HG03097 (cell line): ENCODE data around the gene SERPINB6.
"Not testable (repeated sequence)": the region's sequence is repeated elsewhere in the genome, so short reads cannot be mapped to it uniquely, and the experiment has no call there.

ENCODE experiments used
- ATAC-seq: cut with Tn5 transposase; IDR thresholded peaks from one replicate; pipeline ENCODE4 v1.9.1; 2021; ENCODE audit not compliant: unreplicated experiment, low FRiP score

The SERPINB6 gene

DNA sequence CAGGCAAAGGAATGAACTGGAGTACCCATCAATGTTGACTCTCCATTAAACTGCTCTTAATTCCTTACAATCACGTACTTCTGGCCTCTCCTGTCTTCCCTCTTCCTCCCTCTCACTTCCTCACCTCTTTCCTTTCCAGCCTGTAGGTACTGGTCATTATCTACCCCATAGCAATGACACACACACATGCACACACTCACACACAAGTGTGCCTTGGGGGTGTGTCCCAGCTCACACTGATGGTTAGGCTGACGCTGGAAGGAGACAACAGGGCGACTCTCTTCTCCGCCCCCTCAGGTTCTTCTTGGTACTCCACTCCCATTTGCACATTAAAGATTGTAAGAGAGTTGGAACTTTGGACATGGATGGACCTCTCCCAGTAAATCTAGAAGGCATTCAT lies 54.3 kb downstream of the SERPINB6 start:
- no peak for ATAC-seq

DNA sequence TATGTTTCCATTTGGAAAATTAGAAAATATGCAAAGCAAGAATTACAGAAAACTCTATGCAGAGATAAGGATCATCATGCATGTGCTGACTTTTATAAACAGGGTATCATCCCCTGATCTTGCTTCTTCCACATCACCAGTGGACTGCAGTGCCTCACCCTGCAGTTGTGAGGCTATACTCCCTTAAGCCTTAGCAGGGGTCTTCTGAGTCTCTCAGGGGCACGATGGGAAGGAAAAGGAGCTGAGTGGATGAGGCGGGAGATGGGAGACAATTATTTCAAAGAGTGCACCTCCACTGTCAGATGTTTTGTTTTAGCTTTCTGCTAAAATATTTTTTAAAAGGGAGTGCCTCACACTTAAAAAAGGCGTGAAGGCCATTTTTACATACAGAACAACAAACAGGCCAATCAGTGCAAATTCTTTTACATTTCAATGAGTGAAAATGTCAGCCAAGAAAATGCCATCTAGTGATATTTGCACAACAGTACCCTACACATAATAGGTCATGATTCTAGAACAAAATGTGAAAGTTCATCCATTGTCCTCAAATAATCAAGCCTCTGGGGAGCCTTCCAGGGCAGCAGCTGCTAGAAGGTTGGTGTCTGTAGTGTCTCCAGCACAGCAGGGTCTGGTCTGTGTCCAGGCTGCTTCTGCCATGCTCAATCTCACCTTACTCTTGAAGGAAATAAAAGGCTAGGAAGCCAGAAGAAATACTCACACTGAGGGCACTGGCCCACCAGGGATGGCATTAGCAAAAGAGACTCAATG lies 55.0 kb downstream of the SERPINB6 start:
- ATAC-seq, result no peak

DNA sequence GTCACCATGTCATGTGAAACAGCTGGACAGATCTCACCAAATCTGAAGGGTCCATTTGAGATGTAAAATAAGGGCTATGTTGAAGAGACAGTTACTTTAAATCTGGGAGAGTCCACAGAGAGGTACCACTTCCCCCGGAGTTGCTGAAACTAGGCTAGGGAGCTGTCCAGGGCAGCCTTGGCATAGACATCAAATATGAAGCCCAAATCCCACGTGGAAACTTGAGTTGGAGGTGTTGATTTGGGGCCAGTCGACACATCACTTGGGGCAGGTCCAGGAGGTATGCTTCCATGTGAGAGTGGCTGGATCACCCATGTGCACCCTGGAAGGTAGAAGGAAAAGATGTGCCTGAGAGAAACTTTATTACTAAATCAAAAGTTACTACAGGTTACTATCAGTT lies 56.2 kb downstream of the SERPINB6 start:
- ATAC-seq, result no peak

DNA sequence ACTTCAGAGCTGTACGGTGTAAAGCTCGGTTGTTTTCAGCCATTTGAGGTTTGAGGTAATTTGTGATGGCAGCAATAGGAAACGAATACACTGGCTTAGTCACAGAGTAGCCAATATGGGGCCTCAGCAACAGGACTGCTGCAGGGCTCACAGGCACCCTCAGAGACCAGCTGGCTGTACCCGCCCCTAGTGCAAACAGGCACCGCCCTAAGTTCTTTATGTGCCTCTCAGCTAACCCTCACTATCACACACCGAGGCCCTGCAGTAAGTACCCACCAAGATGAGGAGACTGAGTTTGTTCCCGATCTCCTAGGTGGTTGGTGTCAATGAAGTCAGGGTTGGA lies 57.1 kb downstream of the SERPINB6 start:
- no peak for ATAC-seq

DNA sequence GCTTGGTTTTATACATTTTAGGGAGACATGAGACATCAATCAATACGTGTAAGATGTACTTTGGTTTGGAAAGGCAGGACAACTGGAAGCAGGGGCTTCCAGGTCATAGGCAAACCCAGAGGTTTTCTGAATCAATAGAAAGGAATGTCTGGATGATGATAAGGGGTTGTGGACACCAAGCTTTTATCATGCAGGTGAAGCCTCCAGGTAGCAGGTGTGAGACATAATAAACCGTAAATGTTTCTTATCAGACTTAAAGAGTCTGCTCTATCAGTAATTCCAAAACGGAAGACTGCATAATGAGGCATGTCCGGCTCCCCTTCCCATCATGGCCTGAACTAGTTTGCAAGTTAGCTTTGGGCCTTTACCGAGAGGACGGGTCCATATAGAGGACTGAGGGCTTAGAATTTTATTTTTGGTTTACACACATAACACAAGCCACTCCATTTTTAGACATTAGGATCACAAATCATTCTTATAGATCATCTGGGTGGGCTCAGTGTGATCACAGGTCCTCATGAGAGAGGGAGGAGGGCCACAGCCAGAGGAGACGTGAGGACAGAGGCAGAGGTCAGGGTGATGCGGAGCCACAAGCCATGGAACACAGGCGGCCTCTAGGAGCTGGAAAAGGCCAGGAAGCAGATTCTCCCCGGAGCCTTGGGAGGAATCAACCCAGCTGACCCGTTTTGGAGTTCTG lies 57.6 kb downstream of the SERPINB6 start:
- no peak for ATAC-seq

DNA sequence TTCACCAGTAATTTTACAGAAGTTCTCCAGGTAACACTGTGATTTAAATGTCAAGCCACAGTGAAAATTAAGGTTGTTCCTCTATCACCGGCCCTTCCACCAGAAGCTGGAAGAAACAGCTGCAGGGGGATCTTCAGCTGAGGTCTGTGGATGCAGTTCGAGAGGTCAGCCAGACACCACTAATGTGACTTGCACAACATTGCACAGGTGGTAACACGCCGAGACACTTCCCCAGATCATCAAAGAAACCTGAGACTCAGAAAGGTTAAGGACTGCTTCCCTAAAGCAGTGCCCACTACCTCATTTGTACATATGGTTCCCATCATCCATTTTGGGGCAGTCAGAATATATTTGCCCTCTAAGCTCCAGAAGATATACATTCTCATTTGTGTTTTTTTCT lies 60.2 kb downstream of the SERPINB6 start:
- no peak for ATAC-seq

DNA sequence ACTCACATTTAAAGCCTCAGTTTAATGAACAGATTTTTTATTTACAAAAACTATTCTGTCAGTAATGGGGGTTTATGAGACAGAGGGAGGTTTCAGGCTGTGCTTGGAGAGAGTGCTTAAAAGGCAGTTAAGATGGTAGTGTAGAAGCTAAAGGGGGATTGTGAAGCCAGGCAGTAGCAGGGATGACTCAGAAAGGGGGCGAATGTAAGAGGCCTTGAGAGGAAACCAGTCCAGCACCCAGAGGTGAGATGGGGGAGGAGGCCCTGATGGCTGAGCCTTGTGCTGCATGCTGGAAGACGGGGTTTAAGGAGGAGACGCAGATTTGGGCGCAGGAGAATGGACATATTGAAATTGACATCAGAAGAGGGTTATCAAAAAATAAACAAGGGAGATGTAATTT lies 61.6 kb downstream of the SERPINB6 start:
- ATAC-seq, result no peak

DNA sequence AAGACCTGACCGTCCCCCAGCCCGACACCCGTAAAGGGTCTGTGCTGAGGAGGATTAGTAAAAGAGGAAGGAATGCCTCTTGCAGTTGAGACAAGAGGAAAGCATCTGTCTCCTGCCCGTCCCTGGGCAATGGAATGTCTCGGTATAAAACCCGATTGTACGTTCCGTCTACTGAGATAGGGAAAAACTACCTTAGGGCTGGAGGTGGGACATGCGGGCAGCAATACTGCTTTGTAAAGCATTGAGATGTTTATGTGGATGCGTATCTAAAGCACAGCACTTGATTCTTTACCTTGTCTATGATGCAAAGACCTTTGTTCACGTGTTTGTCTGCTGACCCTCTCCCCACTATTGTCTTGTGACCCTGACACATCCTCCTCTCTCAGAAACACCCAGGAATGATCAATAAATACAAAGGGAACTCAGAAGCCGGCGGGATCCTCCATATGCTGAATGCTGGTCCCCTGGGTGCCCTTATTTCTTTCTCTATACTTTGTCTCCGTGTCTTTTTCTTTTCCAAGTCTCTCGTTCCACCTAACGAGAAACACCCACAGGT lies 62.2 kb downstream of the SERPINB6 start:
- ATAC-seq, result not testable (repeated sequence)

DNA sequence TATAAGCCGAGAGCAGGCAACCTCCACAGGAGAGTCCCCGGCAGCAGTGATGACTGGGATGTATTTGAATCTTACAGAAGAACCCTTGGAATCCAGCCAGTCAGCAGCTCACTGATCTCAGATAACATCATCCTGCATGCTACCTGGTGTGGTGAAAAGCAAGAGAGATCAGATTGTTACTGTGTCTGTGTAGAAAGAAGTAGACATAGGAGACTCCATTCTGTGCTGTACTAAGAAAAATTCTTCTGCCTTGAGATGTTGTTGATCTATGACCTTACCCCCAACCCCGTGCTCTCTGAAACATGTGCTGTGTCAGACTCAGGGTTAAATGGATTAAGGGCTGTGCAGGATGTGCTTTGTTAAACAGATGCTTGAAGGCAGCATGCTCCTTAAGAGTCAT lies 62.9 kb downstream of the SERPINB6 start:
- not testable (repeated sequence) for ATAC-seq

DNA sequence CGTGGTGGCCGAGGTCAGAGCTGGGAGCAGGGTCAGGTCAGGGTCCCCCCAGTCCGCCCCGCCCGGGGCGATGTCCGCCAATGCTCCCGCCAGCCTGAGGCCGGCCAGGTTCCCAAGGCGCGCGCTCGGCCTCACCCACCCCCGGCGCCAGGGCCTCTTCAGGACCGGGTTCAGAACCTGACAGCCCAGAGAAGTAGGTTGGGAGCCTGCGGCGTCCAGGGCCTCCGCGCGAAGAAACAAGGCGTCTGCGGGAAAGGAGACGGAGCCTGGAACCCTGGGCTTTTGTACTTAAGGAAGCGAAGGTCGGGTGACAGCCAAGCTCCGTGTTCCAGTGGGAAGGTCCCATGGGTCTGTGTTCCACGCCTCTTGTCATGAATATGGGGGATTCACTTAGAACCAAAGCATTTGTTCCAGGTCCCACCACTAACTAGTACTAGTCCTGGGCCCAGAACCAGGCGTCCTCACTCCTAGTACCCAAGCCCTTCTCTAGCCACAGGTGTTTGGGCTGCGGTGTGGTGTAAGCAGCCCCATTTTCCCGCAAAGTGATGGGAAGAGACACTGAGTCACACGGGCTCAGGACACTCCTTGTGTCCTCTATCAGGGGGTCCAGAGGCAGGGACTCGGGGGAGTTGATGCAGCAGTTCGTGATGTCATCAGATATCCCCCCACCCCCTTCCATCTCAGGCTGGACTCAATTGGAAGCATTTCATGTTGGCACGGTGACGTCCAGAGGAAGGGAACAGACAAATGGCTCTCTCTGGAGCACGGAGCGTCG lies 67.8 kb downstream of the SERPINB6 start:
- ATAC-seq, result not testable (repeated sequence)

DNA sequence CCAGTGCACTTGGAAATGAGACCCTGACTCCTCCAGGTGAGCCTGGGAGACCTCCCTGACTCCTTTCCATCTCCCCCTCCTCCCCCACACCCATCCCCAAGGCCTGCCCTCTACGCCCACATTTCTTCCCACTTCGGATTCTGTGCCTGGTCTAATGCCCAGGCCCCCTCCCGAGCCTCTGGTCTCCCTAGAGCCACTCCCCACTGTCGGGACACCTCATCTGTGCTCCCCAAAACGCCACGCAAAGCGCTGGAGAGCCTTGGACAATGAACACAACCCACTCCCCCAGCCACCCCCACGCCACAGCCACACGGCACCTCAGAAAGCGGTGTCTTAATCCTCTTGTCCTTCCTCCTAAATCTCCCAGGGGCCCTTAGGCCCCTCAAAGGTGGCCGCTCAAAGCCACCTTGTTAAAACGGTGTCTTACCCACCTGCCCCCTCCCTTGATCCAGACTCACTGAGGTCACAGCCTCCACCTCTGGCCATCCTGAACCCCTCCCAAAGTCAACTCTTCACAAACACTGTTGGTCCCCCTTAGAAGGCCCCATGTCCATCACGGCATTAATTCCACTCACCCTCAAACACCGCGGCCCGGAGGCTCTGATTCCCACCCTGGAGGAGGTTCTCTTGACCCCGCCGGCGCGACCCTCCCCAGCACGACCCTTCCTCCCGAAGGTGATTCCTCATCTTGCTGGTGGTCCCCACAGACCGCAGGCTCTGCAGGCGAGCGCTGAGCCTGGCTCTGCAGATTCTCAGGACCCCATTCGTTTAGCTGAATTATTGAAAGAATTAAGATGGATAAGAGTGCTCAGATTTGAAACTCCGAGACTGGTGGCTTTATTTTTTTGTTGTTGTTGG lies 69.5 kb downstream of the SERPINB6 start:
- ATAC-seq, result not testable (repeated sequence)

DNA sequence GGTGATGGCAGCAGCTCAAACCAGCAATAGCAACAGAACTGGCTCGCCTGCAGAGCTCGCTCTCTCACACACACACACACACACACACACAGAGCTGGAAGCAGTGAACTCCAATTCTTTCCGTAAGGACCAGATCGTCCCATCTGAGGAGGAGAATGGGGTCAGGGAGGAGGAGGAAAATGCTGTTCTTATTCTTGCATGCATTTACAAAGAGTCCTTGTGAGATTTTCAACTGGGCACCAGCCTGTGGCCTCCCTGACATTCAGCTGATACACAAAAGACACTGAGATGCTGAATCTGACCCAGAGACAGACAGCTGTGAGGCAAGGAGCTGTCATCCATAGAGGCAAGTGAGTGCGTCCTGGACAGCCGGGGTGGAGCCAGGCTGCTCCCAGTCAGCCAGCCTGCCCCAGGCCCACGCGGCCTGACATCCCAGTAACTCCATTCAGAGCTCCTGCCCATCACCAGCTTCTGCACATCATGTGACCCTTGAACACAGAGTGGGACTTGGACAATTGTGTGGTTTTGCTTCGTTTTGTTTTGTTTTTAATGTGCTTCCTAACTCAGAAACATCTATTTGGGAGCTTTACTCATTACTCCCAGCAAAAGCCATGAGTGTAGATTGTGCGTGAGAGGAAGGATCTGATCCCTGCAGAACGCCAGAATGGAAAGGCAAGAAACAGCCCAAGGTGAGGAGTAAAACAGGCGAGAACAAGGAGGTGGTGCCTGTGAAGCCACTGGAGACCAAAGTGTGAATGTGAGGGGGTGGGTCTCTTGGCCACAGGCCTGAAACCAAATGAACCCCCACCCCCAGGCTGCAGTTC lies 70.3 kb downstream of the SERPINB6 start:
- ATAC-seq, result no peak

DNA sequence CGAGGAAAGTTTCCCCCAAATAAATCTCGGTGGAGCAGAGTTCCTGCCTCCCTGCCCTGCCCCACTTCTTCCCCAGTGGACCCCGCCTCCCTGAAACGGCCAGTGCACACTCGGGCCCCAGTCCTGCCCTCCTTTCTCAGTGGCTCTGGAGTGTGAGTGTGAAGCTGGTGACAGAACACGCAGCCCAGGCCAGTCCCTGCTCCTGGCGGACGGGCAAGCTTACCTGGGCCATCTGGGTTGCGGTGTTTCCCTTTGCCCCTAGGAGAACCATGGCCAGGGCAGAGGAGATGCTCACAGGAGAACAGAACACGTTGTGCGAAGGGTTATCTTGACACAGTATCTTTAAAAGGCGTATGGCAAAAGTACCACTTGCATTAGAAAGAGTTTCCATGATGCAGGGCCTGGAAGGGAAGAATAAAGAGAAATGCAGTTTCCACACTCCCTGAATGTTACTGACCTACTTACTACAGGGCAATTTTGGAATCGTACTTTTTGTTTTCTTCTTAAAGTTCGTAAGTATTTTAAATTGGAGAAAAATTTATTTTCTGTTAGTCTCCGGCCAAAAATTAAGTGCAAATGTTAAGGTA lies 71.1 kb downstream of the SERPINB6 start:
- ATAC-seq, result no peak

DNA sequence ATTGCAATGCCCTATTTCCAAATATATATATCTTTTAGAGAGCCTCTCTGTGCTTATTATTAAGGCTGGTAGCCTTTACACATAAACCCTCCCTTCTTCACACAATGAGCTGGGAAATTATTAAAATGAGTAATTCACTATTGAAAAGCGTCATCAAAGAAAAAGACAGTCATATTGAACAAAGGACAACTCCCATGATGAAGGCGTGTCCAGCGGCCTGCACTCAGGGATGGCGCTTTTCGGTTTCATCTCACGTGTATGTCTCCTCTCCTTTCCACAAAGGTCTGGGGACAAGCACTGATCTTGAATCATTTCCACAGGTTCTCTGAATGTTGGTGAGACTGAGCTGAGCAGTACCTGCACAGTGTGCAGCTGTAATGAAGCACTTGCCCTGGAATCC lies 71.8 kb downstream of the SERPINB6 start:
- ATAC-seq, result no peak
